ENCODE results near the gene SNHG17. TPM values are rescaled to one million over a fixed set of nuclear protein-coding genes. Genes with fewer than 3 reads are reported as not detected.
A peak's percentile ranks its signal among the peaks of the same experiment; 100 is the strongest.

SNHG17 gene
- polyA plus RNA-seq, 2 of the 4 experiments (the other 2 are of a cell fraction): 125 to 154 TPM

DNA sequence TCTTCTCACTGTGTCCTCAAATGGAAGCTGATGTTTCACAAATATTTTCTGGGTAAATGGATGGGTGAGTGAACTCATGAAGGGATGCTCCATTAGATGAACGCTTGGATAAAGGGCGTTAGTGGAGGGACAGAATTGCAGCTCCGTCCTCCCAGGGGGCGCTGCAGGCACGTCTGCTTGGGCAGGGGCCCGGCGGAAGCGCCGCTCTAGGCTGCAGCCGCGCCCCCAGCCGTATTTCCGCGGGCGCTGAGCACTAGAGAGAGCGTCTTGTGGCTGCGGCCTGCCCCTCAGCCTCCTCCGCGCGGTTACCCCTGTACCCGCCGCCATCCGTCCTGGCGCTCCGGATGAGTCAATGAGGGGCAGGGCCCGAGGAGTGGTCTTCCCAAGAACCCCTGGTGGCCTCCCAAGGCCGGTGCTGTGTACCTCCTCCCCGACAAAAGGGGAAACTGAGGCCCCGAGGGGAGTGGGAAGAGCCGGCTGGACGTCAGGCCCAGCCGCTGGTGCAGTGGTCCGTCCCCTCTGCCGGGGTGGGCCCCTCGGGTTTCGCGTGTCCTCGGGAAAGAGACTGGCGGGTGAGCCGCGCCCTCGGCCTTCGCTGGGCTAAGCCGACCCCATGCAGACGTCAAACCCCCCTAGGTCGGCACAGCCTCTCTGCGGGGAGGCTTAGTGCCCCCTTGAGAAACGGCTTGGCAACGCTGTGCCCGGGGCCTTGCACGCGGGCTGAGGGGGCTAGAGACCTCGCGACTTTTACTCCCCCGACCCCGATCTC, 11.5 kb upstream of the SNHG17 start:
- peak; percentile 93 to 96 for ATAC-seq
- no peak for TF ChIP-seq CHD2 (IDR thresholded peaks at IDR 0.05; ENCODE audit: low read length, partially characterized antibody)
- TF ChIP-seq POLR2A (IDR thresholded peaks at IDR 0.05; ENCODE audit: low read length): peak; percentile 88
- no peak for TF ChIP-seq HEYL (CRISPR knock-in tag; IDR thresholded peaks at IDR 0.05)
- TF ChIP-seq REST (IDR thresholded peaks at IDR 0.05): no peak
- no peak for TF ChIP-seq FOSB (CRISPR knock-in tag; IDR thresholded peaks at IDR 0.05)
- TF ChIP-seq EHMT2 (IDR thresholded peaks at IDR 0.05; ENCODE audit: low read depth): no peak
- 0 out of 2 replicates have a peak, but pooled peaks have one; percentile 41 for TF ChIP-seq RFX5 (IDR thresholded peaks at IDR 0.05)
- no peak for TF ChIP-seq BHLHE40 (IDR thresholded peaks at IDR 0.05; ENCODE audit: low read depth, low read length)
- no peak for TF ChIP-seq RARB (CRISPR knock-in tag; IDR thresholded peaks at IDR 0.05)
- TF ChIP-seq POLR2AphosphoS2 (conservative IDR thresholded peaks at IDR 0.05; ENCODE audit: low read length): no peak
- TF ChIP-seq EHF (CRISPR knock-in tag; IDR thresholded peaks at IDR 0.05): no peak
- TF ChIP-seq, protein P1, sequence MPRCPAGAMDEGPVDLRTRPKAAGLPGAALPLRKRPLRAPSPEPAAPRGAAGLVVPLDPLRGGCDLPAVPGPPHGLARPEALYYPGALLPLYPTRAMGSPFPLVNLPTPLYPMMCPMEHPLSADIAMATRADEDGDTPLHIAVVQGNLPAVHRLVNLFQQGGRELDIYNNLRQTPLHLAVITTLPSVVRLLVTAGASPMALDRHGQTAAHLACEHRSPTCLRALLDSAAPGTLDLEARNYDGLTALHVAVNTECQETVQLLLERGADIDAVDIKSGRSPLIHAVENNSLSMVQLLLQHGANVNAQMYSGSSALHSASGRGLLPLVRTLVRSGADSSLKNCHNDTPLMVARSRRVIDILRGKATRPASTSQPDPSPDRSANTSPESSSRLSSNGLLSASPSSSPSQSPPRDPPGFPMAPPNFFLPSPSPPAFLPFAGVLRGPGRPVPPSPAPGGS (IDR thresholded peaks at IDR 0.05): peak; percentile 93
- TF ChIP-seq, protein P2, sequence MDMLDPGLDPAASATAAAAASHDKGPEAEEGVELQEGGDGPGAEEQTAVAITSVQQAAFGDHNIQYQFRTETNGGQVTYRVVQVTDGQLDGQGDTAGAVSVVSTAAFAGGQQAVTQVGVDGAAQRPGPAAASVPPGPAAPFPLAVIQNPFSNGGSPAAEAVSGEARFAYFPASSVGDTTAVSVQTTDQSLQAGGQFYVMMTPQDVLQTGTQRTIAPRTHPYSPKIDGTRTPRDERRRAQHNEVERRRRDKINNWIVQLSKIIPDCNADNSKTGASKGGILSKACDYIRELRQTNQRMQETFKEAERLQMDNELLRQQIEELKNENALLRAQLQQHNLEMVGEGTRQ (IDR thresholded peaks at IDR 0.05): no peak
- no peak for TF ChIP-seq CBX8 (IDR thresholded peaks at IDR 0.05)
- no peak for TF ChIP-seq MAFK (IDR thresholded peaks at IDR 0.05; ENCODE audit: partially characterized antibody)
- TF ChIP-seq CHD4 (IDR thresholded peaks at IDR 0.05; ENCODE audit: borderline replicate concordance): no peak
- no peak for TF ChIP-seq ZFP36 (IDR thresholded peaks at IDR 0.05; ENCODE audit: borderline replicate concordance, partially characterized antibody)
- TF ChIP-seq, protein P3, sequence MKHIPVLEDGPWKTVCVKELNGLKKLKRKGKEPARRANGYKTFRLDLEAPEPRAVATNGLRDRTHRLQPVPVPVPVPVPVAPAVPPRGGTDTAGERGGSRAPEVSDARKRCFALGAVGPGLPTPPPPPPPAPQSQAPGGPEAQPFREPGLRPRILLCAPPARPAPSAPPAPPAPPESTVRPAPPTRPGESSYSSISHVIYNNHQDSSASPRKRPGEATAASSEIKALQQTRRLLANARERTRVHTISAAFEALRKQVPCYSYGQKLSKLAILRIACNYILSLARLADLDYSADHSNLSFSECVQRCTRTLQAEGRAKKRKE (CRISPR knock-in tag; IDR thresholded peaks at IDR 0.05; ENCODE audit: low read depth): no peak
- TF ChIP-seq RNF2 (IDR thresholded peaks at IDR 0.05; ENCODE audit: borderline replicate concordance, low read depth): no peak
- no peak for TF ChIP-seq NPAS2 (CRISPR knock-in tag; IDR thresholded peaks at IDR 0.05; ENCODE audit: borderline replicate concordance)
- TF ChIP-seq, protein P4, sequence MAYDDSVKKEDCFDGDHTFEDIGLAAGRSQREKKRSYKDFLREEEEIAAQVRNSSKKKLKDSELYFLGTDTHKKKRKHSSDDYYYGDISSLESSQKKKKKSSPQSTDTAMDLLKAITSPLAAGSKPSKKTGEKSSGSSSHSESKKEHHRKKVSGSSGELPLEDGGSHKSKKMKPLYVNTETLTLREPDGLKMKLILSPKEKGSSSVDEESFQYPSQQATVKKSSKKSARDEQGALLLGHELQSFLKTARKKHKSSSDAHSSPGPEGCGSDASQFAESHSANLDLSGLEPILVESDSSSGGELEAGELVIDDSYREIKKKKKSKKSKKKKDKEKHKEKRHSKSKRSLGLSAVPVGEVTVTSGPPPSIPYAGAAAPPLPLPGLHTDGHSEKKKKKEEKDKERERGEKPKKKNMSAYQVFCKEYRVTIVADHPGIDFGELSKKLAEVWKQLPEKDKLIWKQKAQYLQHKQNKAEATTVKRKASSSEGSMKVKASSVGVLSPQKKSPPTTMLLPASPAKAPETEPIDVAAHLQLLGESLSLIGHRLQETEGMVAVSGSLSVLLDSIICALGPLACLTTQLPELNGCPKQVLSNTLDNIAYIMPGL (CRISPR knock-in tag; IDR thresholded peaks at IDR 0.05; ENCODE audit: borderline replicate concordance): peak; percentile 96; the same call in 1 of the 2 replicates
- peak; percentile 85 for TF ChIP-seq MYC (IDR thresholded peaks at IDR 0.05; ENCODE audit: borderline replicate concordance, low read length)
- no peak for TF ChIP-seq JUNB (IDR thresholded peaks at IDR 0.05)
- TF ChIP-seq ZC3H11A (IDR thresholded peaks at IDR 0.05): no peak
- 0 out of 2 replicates have a peak, but pooled peaks have one; percentile 37 for TF ChIP-seq TFCP2L1 (CRISPR knock-in tag; IDR thresholded peaks at IDR 0.05)
- no peak for TF ChIP-seq ZSCAN20 (CRISPR knock-in tag; IDR thresholded peaks at IDR 0.05)
- TF ChIP-seq, protein P5, sequence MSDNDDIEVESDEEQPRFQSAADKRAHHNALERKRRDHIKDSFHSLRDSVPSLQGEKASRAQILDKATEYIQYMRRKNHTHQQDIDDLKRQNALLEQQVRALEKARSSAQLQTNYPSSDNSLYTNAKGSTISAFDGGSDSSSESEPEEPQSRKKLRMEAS (IDR thresholded peaks at IDR 0.05): peak; percentile 94
- TF ChIP-seq GATA3 (IDR thresholded peaks at IDR 0.05; ENCODE audit: borderline replicate concordance): peak; percentile 36; the same call in 1 of the 2 replicates
- no peak for TF ChIP-seq MAZ (IDR thresholded peaks at IDR 0.05; ENCODE audit: borderline replicate concordance, low read depth, low read length)
- peak; percentile 48 to 56; a peak in 4 of 5 replicates for TF ChIP-seq RAD21 (conservative IDR thresholded peaks at IDR 0.05 in 1 of 2, IDR thresholded peaks at IDR 0.05 in 1 of 2)
- peak; percentile 22; the same call in 1 of the 2 replicates for TF ChIP-seq TP53 (CRISPR knock-in tag; IDR thresholded peaks at IDR 0.05)
- TF ChIP-seq PHF8 (IDR thresholded peaks at IDR 0.05; ENCODE audit: borderline replicate concordance, low read depth): peak; percentile 99

More for the DNA sequence above, 11.5 kb upstream of the SNHG17 start:
- peaks cover 14% of the 10 kb centered on the region for H3K4me1 ChIP-seq
- no peaks in the 10 kb centered on the region for H3K9me3 ChIP-seq
- DNase-seq (ENCODE audit: low read depth in 1 of 2, low spot score in 1 of 2) (peak; percentile 72 to 95), FAIRE-seq (no peak)
- H3K4me2 ChIP-seq: peak overlapping the region; percentile 87
- H3K27ac ChIP-seq: peak overlapping the region; percentile 91 to 97
- peak overlapping the region; percentile 86 for H3K4me3 ChIP-seq
- 17% methylated on average over 32 of the region's 56 CpGs for WGBS (ENCODE audit: missing lambda C conversion rate)
- ChIA-PET CTCF (interaction anchor here (0.6 to 12.0 kb wide), 28 partner anchors 8 to 508 kb away, joined by 3 to 142 read pairs (median 4); partner anchors contain the start of genes RALGAPB and SNHG17), POLR2A (interaction anchor here (0.6 to 3.5 kb wide), 9 partner anchors 9 to 480 kb away, joined by 3 to 75 read pairs (median 4); partner anchors contain the start of genes FAM83D, RALGAPB and SNHG17)

Measured in A549 (cell line).